Neural progenitor cell (in vitro differentiated cells): ENCODE results near the gene ENOX2. TPM values are rescaled to one million over a fixed set of nuclear protein-coding genes. Genes with fewer than 3 reads are reported as not detected.

ENCODE experiments used
- DNase-seq: peaks from one replicate; pipeline ENCODE4 v3.0.0-alpha.2; 2016; ENCODE audit warnings: low spot score
- H2AFZ ChIP-seq: fragments of 200-600 bp; sonication (generic); replicated peaks from 2 replicates; pipeline ENCODE4 v1.6.1; 2016; ENCODE audit warnings: antibody characterized with exemption
- H3F3A ChIP-seq: fragments of 200-600 bp; sonication (generic); 2 replicates; pipeline ENCODE4 v1.6.1; 2016; ENCODE audit warnings: antibody characterized with exemption, low read depth
- H3K27ac ChIP-seq: fragments of 200-600 bp; sonication (generic); 2 replicates; pipeline ENCODE4 v1.5.1; 2016; ENCODE audit warnings: mild to moderate bottlenecking
- H3K27me3 ChIP-seq: fragments of 200-600 bp; sonication (generic); 2 replicates; pipeline ENCODE4 v1.6.1; 2016; ENCODE audit warnings: mild to moderate bottlenecking, moderate library complexity
- H3K36me3 ChIP-seq: fragments of 200-600 bp; sonication (generic); 2 replicates; pipeline ENCODE4 v1.5.1; 2016
- H3K4me1 ChIP-seq: fragments of 200-600 bp; sonication (generic); 2 replicates; pipeline ENCODE4 v1.6.1; 2016; ENCODE audit warnings: mixed run types
- H3K4me2 ChIP-seq: fragments of 200-600 bp; sonication (generic); 2 replicates; pipeline ENCODE4 v1.6.1; 2016
- H3K4me3 ChIP-seq: fragments of 200-600 bp; sonication (generic); 2 replicates; pipeline ENCODE4 v1.5.1; 2016
- H3K79me2 ChIP-seq: fragments of 200-600 bp; sonication (generic); 2 replicates; pipeline ENCODE4 v1.6.1; 2016; ENCODE audit warnings: low read depth
- H3K9ac ChIP-seq: fragments of 200-600 bp; sonication (generic); 2 replicates; pipeline ENCODE4 v1.6.1; 2016
- H3K9me3 ChIP-seq: fragments of 200-600 bp; sonication (generic); 2 replicates; pipeline ENCODE4 v1.5.1; 2016; ENCODE audit warnings: low read depth
- H4K20me1 ChIP-seq: fragments of 200-600 bp; sonication (generic); 2 replicates; pipeline ENCODE4 v1.6.1; 2016; ENCODE audit warnings: low read depth
- H3K27ac Mint-ChIP-seq: 3 replicates; pipeline ENCODE4 v1.8.0; 2021; ENCODE audit warnings: mixed read lengths
- H3K27me3 Mint-ChIP-seq: 2 replicates; pipeline ENCODE4 v1.8.0; 2022; ENCODE audit warnings: low read depth, mild to moderate bottlenecking, inconsistent platforms, moderate library complexity, mixed read lengths; ENCODE audit not compliant: insufficient read depth
- H3K36me3 Mint-ChIP-seq: 3 replicates; pipeline ENCODE4 v1.8.0; 2021; ENCODE audit warnings: mixed read lengths
- H3K4me1 Mint-ChIP-seq: 3 replicates; pipeline ENCODE4 v1.8.0; 2021; ENCODE audit warnings: mixed read lengths
- H3K4me3 Mint-ChIP-seq: 3 replicates; pipeline ENCODE4 v1.8.0; 2021; ENCODE audit warnings: mild to moderate bottlenecking, moderate library complexity, mixed read lengths
- H3K9me3 Mint-ChIP-seq: 3 replicates; pipeline ENCODE4 v1.8.0; 2020; ENCODE audit warnings: mixed read lengths
- CTCF ChIP-seq: fragments of 200-600 bp; sonication (generic); IDR thresholded peaks from 2 replicates; pipeline ENCODE4 v1.5.1; 2017; ENCODE audit warnings: antibody characterized with exemption, mild to moderate bottlenecking
- EZH2 ChIP-seq: fragments of 200-600 bp; sonication (generic); IDR thresholded peaks from 2 replicates; pipeline ENCODE4 v1.6.1; 2017; ENCODE audit warnings: antibody characterized with exemption, mild to moderate bottlenecking, moderate library complexity
- EZH2phosphoT487 ChIP-seq: fragments of 200-600 bp; sonication (generic); IDR thresholded peaks from 2 replicates; pipeline ENCODE4 v1.6.1; 2017; ENCODE audit warnings: antibody characterized with exemption
- total RNA-seq: library from RNA; depleted of rRNA; stranded (reverse); fragments of >200 nt; gene quantifications from 2 replicates; pipeline ENCODE4 v1.2.3, GENCODE V29; 2015; ENCODE audit warnings: low replicate concordance

ENOX2 gene
- total RNA-seq, 1 donor from 2014 or later = 12.5 TPM

- Histone ChIP-seq H3K4me3 (no peak overlapping the region), H2AFZ (no peak overlapping the region), H3K9me3 (no peaks in the 10 kb centered on the region), H3K4me1 (peaks cover 14% of the 10 kb centered on the region), H3K79me2 (no peaks in the 10 kb centered on the region), H3K4me2 (no peak overlapping the region), H3K27ac (no peak overlapping the region), H3F3A (no peaks in the 10 kb centered on the region), H4K20me1 (no peaks in the 10 kb centered on the region), H3K27me3 (no peaks in the 10 kb centered on the region), H3K9ac (no peak overlapping the region), H3K36me3 (no peaks in the 10 kb centered on the region)
- no peak overlapping the region for H3K27ac Mint-ChIP-seq
- no peak overlapping the region for H3K4me3 Mint-ChIP-seq
- H3K9me3 Mint-ChIP-seq = no peaks in the 10 kb centered on the region
- no peaks in the 10 kb centered on the region for H3K27me3 Mint-ChIP-seq
- TF ChIP-seq EZH2 = no peak
- no peak for TF ChIP-seq EZH2phosphoT487
- no peak for TF ChIP-seq CTCF
- peaks cover 1% of the 10 kb centered on the region for H3K36me3 Mint-ChIP-seq
- no peak for DNase-seq
- H3K4me1 Mint-ChIP-seq = peaks cover 5% of the 10 kb centered on the region
Observed at GRCh38 chrX:130746709-130747342, 156.2 kb downstream of the ENOX2 start.

- Mint-ChIP-seq H3K27ac (no peak overlapping the region), H3K4me1 (peaks cover 11% of the 10 kb centered on the region), H3K4me3 (no peak overlapping the region), H3K9me3 (no peaks in the 10 kb centered on the region), H3K36me3 (peaks cover 1% of the 10 kb centered on the region), H3K27me3 (no peaks in the 10 kb centered on the region)
- DNase-seq = no peak
- Histone ChIP-seq H3K9ac (no peak overlapping the region), H3K9me3 (no peaks in the 10 kb centered on the region), H3K36me3 (no peaks in the 10 kb centered on the region), H3K4me2 (no peak overlapping the region), H3K4me3 (no peak overlapping the region), H3K27me3 (no peaks in the 10 kb centered on the region), H2AFZ (no peak overlapping the region), H3K79me2 (no peaks in the 10 kb centered on the region), H4K20me1 (no peaks in the 10 kb centered on the region), H3K27ac (no peak overlapping the region), H3K4me1 (peaks cover 14% of the 10 kb centered on the region), H3F3A (no peaks in the 10 kb centered on the region)
- TF ChIP-seq CTCF (no peak), EZH2phosphoT487 (no peak), EZH2 (no peak)
Observed at GRCh38 chrX:130746077-130746476, 156.9 kb downstream of the ENOX2 start.

GRCh38 chrX:130741584-130741983, 161.4 kb downstream of the ENOX2 start:
- Histone ChIP-seq H3K79me2 (no peaks in the 10 kb centered on the region), H3K27ac (no peak overlapping the region), H3K9me3 (no peaks in the 10 kb centered on the region), H3K27me3 (no peaks in the 10 kb centered on the region), H4K20me1 (no peaks in the 10 kb centered on the region), H3K9ac (no peak overlapping the region), H3K4me1 (no peaks in the 10 kb centered on the region), H3K4me2 (no peak overlapping the region), H3F3A (no peaks in the 10 kb centered on the region), H3K36me3 (no peaks in the 10 kb centered on the region), H3K4me3 (no peak overlapping the region), H2AFZ (no peak overlapping the region)
- no peak overlapping the region for H3K4me3 Mint-ChIP-seq
- no peaks in the 10 kb centered on the region for H3K9me3 Mint-ChIP-seq
- no peaks in the 10 kb centered on the region for H3K27me3 Mint-ChIP-seq
- DNase-seq = no peak
- peaks cover 1% of the 10 kb centered on the region for H3K36me3 Mint-ChIP-seq
- no peak overlapping the region for H3K27ac Mint-ChIP-seq
- no peak for TF ChIP-seq EZH2phosphoT487
- no peak for TF ChIP-seq CTCF
- TF ChIP-seq EZH2 = no peak
- H3K4me1 Mint-ChIP-seq = peaks cover 27% of the 10 kb centered on the region
